ENCODE results near the gene TOX3.

The TOX3 gene

GRCh38 chr16:52570495-52571091, 23.6 kb upstream of the TOX3 start (continued):
- no peak for TF ChIP-seq PATZ1 (CRISPR knock-in tag; IDR thresholded peaks at IDR 0.05; ENCODE audit: borderline replicate concordance)
- TF ChIP-seq POU6F1 (CRISPR knock-in tag; IDR thresholded peaks at IDR 0.05; ENCODE audit: borderline replicate concordance, low read depth) = no peak
- TF ChIP-seq ZC3H10 (CRISPR knock-in tag; IDR thresholded peaks at IDR 0.05) = no peak
- no peak for TF ChIP-seq ZFP30 (CRISPR knock-in tag; IDR thresholded peaks at IDR 0.05)
- TF ChIP-seq RARB (CRISPR knock-in tag; IDR thresholded peaks at IDR 0.05) = no peak
- TF ChIP-seq TSHZ2 (CRISPR knock-in tag; IDR thresholded peaks at IDR 0.05) = no peak
- TF ChIP-seq ISL1 (CRISPR knock-in tag; IDR thresholded peaks at IDR 0.05) = no peak

- TF ChIP-seq ZFP3 (CRISPR knock-in tag; IDR thresholded peaks at IDR 0.05) = no peak
- no peak for ATAC-seq
Observed at GRCh38 chr16:52569701-52570100, 22.8 kb upstream of the TOX3 start.

- no peak for ATAC-seq
- TF ChIP-seq TOX (CRISPR knock-in tag; IDR thresholded peaks at IDR 0.05; ENCODE audit: borderline replicate concordance) = no peak
- TF ChIP-seq OSR1 (CRISPR knock-in tag; IDR thresholded peaks at IDR 0.05) = no peak
- no peak for TF ChIP-seq ZNF8 (CRISPR knock-in tag; IDR thresholded peaks at IDR 0.05)
- no peak for TF ChIP-seq ZFP30 (CRISPR knock-in tag; IDR thresholded peaks at IDR 0.05)
- TF ChIP-seq RARB (CRISPR knock-in tag; IDR thresholded peaks at IDR 0.05) = no peak
- no peak for TF ChIP-seq PPARA (CRISPR knock-in tag; IDR thresholded peaks at IDR 0.05; ENCODE audit: borderline replicate concordance)
- no peak for TF ChIP-seq ZNF70 (CRISPR knock-in tag; IDR thresholded peaks at IDR 0.05)
- no peak for TF ChIP-seq ESRRG (CRISPR knock-in tag; IDR thresholded peaks at IDR 0.05)
- TF ChIP-seq SNAI2 (CRISPR knock-in tag; IDR thresholded peaks at IDR 0.05) = no peak
- no peak for TF ChIP-seq CSDC2 (CRISPR knock-in tag; IDR thresholded peaks at IDR 0.05)
- no peak for TF ChIP-seq ZNF565 (CRISPR knock-in tag; conservative IDR thresholded peaks at IDR 0.05; ENCODE audit: low read depth)
- TF ChIP-seq PATZ1 (CRISPR knock-in tag; IDR thresholded peaks at IDR 0.05; ENCODE audit: borderline replicate concordance) = no peak
Observed at GRCh38 chr16:52568983-52569690, 22.2 kb upstream of the TOX3 start.

- no peak for TF ChIP-seq TOX (CRISPR knock-in tag; IDR thresholded peaks at IDR 0.05; ENCODE audit: borderline replicate concordance)
- TF ChIP-seq ZFP3 (CRISPR knock-in tag; IDR thresholded peaks at IDR 0.05) = no peak
- no peak for ATAC-seq
Observed at GRCh38 chr16:52568495-52568894, 21.6 kb upstream of the TOX3 start.

- ATAC-seq = no peak
- no peak for TF ChIP-seq CREB5 (CRISPR knock-in tag; IDR thresholded peaks at IDR 0.05; ENCODE audit: low read depth)
Observed at GRCh38 chr16:52567193-52567592, 20.2 kb upstream of the TOX3 start.
